ENCODE data around the gene ALPK3. TPM values are rescaled to one million over a fixed set of nuclear protein-coding genes. Genes with fewer than 3 reads are reported as not detected.

ALPK3 gene
- total and polyA plus RNA-seq, 4 experiments from 2014 or later = 0.01 to 0.58 (median 0.26) TPM; not detected in 1

- H3K36me3 Mint-ChIP-seq = no peaks in the 10 kb centered on the region
- no peak for DNase-seq
- no peaks in the 10 kb centered on the region for H3K9me3 Mint-ChIP-seq
- H3K27me3 Mint-ChIP-seq = peaks cover 2% of the 10 kb centered on the region in 2 donors
- H3K27me3 ChIP-seq (ENCODE audit: insufficient read depth, low read length) = no peaks in the 10 kb centered on the region
- no peak overlapping the region for H3K4me3 Mint-ChIP-seq
- H3K27ac Mint-ChIP-seq = no peak overlapping the region
- H3K4me1 ChIP-seq (ENCODE audit: insufficient read depth, low read length) = no peaks in the 10 kb centered on the region
- intact Hi-C loops (cut with micrococcal nuclease) = no loop called here
- no peak overlapping the region for H3K27ac ChIP-seq (ENCODE audit: low read depth, low read length)
- ChIA-PET POLR2A (ENCODE audit: partially characterized antibody) (no interaction called here), CTCF (ENCODE audit: partially characterized antibody) (no interaction called here)
- H3K4me3 ChIP-seq (ENCODE audit: low read length in 2 of 2) = no peak overlapping the region
- H3K36me3 ChIP-seq (ENCODE audit: insufficient read depth, low read length) = no peaks in the 10 kb centered on the region
- no peaks in the 10 kb centered on the region for H3K4me1 Mint-ChIP-seq
- no peaks in the 10 kb centered on the region for H3K9me3 ChIP-seq (ENCODE audit: control insufficient read depth in 1 of 2, low read length in 2 of 2)
Observed at GRCh38 chr15:84907731-84908130, 90.6 kb downstream of the ALPK3 start.

DNA sequence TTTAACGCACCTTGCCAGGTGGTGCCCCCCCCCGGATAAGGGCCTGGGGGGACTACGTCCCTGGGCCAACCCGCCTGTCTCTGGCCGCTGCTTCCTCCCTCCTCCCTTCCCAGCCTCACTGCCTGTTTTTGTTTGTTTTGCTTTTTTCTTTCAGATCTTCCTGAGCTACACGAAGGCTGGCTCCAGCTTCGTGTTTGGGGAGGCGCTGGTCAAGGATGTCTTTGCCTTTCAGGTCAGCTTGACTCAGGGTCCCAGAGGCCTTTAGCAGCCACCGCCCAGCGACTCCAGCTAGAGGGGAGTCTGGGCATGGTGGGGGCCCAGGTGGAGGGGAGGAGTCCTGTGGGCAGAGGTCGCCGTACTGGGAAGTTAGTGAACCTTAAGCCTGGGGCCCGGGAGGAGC lies 91.4 kb downstream of the ALPK3 start:
- no peak for DNase-seq
- ChIA-PET POLR2A (ENCODE audit: partially characterized antibody) (no interaction called here), CTCF (ENCODE audit: partially characterized antibody) (interaction anchor here (1.2 kb wide), 1 partner anchor 18 kb away, joined by 4 read pairs; no protein-coding TSS in a partner anchor)
- intact Hi-C loops (cut with micrococcal nuclease) = no loop called here
- no peak overlapping the region for H3K27ac ChIP-seq (ENCODE audit: low read depth, low read length)
- H3K27me3 Mint-ChIP-seq = peaks cover 2% of the 10 kb centered on the region in 2 donors
- H3K4me3 Mint-ChIP-seq = no peak overlapping the region
- no peaks in the 10 kb centered on the region for H3K4me1 Mint-ChIP-seq
- H3K27me3 ChIP-seq (ENCODE audit: insufficient read depth, low read length) = no peaks in the 10 kb centered on the region
- no peak overlapping the region for H3K4me3 ChIP-seq (ENCODE audit: low read length in 2 of 2)
- H3K27ac Mint-ChIP-seq = no peak overlapping the region
- no peaks in the 10 kb centered on the region for H3K9me3 ChIP-seq (ENCODE audit: control insufficient read depth in 1 of 2, low read length in 2 of 2)
- H3K4me1 ChIP-seq (ENCODE audit: insufficient read depth, low read length) = no peaks in the 10 kb centered on the region
- no peaks in the 10 kb centered on the region for H3K9me3 Mint-ChIP-seq
- H3K36me3 Mint-ChIP-seq = no peaks in the 10 kb centered on the region
- no peaks in the 10 kb centered on the region for H3K36me3 ChIP-seq (ENCODE audit: insufficient read depth, low read length)

GRCh38 chr15:84909029-84909428 lies 91.9 kb downstream of the ALPK3 start:
- Histone ChIP-seq H3K9me3 (ENCODE audit: control insufficient read depth in 1 of 2, low read length in 2 of 2) (no peaks in the 10 kb centered on the region), H3K27ac (ENCODE audit: low read depth, low read length) (no peak overlapping the region), H3K27me3 (ENCODE audit: insufficient read depth, low read length) (no peaks in the 10 kb centered on the region), H3K4me1 (ENCODE audit: insufficient read depth, low read length) (no peaks in the 10 kb centered on the region), H3K4me3 (ENCODE audit: low read length in 2 of 2) (no peak overlapping the region), H3K36me3 (ENCODE audit: insufficient read depth, low read length) (no peaks in the 10 kb centered on the region)
- POLR2A ChIA-PET (ENCODE audit: partially characterized antibody) = no interaction called here
- Mint-ChIP-seq H3K9me3 (no peaks in the 10 kb centered on the region), H3K4me1 (no peaks in the 10 kb centered on the region), H3K4me3 (no peak overlapping the region), H3K27ac (no peak overlapping the region), H3K27me3 (peaks cover 2% of the 10 kb centered on the region in 2 donors), H3K36me3 (no peaks in the 10 kb centered on the region)
- intact Hi-C loops (cut with micrococcal nuclease) = no loop called here
- CTCF ChIA-PET (ENCODE audit: partially characterized antibody) = interaction anchor here (1.2 kb wide), 1 partner anchor 17 kb away, joined by 4 read pairs; no protein-coding TSS in a partner anchor
- DNase-seq = no peak

DNA sequence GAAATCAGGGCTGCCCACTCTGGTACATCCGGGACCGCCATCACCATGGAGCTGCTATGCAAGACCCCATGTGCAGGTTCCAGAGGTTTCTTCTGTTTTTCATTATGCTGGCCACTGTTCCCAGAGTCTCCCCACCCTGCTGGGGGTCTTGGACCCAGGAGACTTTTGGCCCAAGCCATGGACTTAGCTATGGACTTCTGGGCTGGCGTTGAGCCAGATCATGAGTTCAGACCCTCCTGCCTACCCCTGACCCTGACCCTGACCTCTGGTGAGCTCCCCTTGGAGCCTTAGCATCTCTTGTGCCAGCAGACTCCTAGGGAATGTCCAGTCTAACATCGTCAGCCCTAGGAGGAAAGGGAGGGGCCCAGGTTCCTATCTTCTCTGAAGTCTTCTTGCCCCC lies 92.6 kb downstream of the ALPK3 start:
- Histone ChIP-seq H3K9me3 (ENCODE audit: control insufficient read depth in 1 of 2, low read length in 2 of 2) (no peaks in the 10 kb centered on the region), H3K27me3 (ENCODE audit: insufficient read depth, low read length) (no peaks in the 10 kb centered on the region), H3K4me3 (ENCODE audit: low read length in 2 of 2) (no peak overlapping the region), H3K4me1 (ENCODE audit: insufficient read depth, low read length) (no peaks in the 10 kb centered on the region), H3K36me3 (ENCODE audit: insufficient read depth, low read length) (no peaks in the 10 kb centered on the region), H3K27ac (ENCODE audit: low read depth, low read length) (no peak overlapping the region)
- no peak overlapping the region for H3K4me3 Mint-ChIP-seq
- CTCF ChIA-PET (ENCODE audit: partially characterized antibody) = interaction anchor here (1.2 kb wide), 1 partner anchor 17 kb away, joined by 4 read pairs; no protein-coding TSS in a partner anchor
- H3K4me1 Mint-ChIP-seq = no peaks in the 10 kb centered on the region
- no peaks in the 10 kb centered on the region for H3K9me3 Mint-ChIP-seq
- peaks cover 2 to 4% of the 10 kb centered on the region in 2 donors for H3K27me3 Mint-ChIP-seq
- intact Hi-C loops (cut with micrococcal nuclease) = no loop called here
- H3K27ac Mint-ChIP-seq = no peak overlapping the region
- no peak for DNase-seq
- H3K36me3 Mint-ChIP-seq = no peaks in the 10 kb centered on the region
- POLR2A ChIA-PET (ENCODE audit: partially characterized antibody) = no interaction called here

GRCh38 chr15:84910928-84911623 lies 93.9 kb downstream of the ALPK3 start:
- Mint-ChIP-seq H3K27ac (peak overlapping the region in 2 of 7 donors; percentile 36 to 53), H3K9me3 (peaks cover 0 to 2% (median 0%) of the 10 kb centered on the region in 8 donors), H3K4me3 (no peak overlapping the region), H3K36me3 (no peaks in the 10 kb centered on the region), H3K27me3 (peaks cover 6 to 10% of the 10 kb centered on the region in 2 donors), H3K4me1 (peaks cover 0 to 2% (median 0%) of the 10 kb centered on the region in 4 donors)
- no peaks in the 10 kb centered on the region for H3K27me3 ChIP-seq (ENCODE audit: insufficient read depth, low read length)
- POLR2A ChIA-PET (ENCODE audit: partially characterized antibody) = no interaction called here
- no peaks in the 10 kb centered on the region for H3K36me3 ChIP-seq (ENCODE audit: insufficient read depth, low read length)
- CTCF ChIA-PET (ENCODE audit: partially characterized antibody) = no interaction called here
- H3K9me3 ChIP-seq (ENCODE audit: control insufficient read depth in 1 of 2, low read length in 2 of 2) = no peaks in the 10 kb centered on the region
- H3K27ac ChIP-seq (ENCODE audit: low read depth, low read length) = no peak overlapping the region
- intact Hi-C loops (cut with micrococcal nuclease) = no loop called here
- H3K4me3 ChIP-seq (ENCODE audit: low read length in 2 of 2) = no peak overlapping the region
- no peak for DNase-seq
- H3K4me1 ChIP-seq (ENCODE audit: insufficient read depth, low read length) = no peaks in the 10 kb centered on the region

DNA sequence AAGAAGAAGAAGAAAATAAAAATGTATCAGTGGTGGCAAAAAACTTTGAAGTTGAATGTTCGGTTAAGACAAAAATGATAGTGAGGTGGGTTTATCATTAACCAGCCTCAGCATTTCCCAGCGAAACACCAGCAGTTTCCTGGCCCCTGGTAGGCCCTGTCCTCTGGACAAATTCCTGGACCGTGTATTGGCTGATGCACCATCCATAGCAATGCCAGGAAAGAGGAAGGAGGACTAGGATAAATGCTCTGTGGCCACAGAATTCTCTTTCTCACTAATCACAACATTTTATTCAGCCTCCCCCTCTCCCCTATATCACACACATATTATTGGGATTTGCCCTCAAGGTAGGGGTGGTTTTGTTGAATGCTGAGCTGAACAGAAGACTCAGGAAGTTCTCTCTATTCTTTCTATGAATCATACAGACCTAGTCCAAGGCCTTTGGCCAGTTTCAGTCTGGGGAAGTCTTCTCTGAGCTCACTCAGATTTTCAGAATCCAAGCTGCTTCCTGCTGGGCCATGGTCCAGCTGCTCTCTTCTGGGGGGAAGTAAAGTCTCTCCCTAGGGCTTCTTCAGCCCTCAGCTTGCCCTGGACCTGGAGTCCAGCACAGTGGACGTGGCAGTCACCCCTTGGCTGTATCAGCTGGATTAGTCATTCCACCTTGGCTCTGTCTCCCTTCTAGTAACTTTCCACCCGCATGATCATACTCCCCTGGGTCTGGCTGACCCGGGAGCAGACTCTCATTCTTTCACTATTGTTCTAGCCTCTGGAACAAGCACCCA lies 94.9 kb downstream of the ALPK3 start:
- H3K27me3 Mint-ChIP-seq = peaks cover 6 to 10% of the 10 kb centered on the region in 2 donors
- peak overlapping the region in 1 of 7 donors; percentile 9 for H3K27ac Mint-ChIP-seq
- no peak for DNase-seq
- H3K4me1 Mint-ChIP-seq = peaks cover 0 to 2% (median 0%) of the 10 kb centered on the region in 4 donors
- Histone ChIP-seq H3K36me3 (ENCODE audit: insufficient read depth, low read length) (no peaks in the 10 kb centered on the region), H3K4me3 (ENCODE audit: low read length in 2 of 2) (no peak overlapping the region), H3K4me1 (ENCODE audit: insufficient read depth, low read length) (no peaks in the 10 kb centered on the region), H3K27me3 (ENCODE audit: insufficient read depth, low read length) (no peaks in the 10 kb centered on the region), H3K9me3 (ENCODE audit: control insufficient read depth in 1 of 2, low read length in 2 of 2) (no peaks in the 10 kb centered on the region), H3K27ac (ENCODE audit: low read depth, low read length) (no peak overlapping the region)
- peaks cover 0 to 2% (median 0%) of the 10 kb centered on the region in 8 donors for H3K9me3 Mint-ChIP-seq
- ChIA-PET POLR2A (ENCODE audit: partially characterized antibody) (no interaction called here), CTCF (ENCODE audit: partially characterized antibody) (interaction anchor here (0.5 kb wide), 1 partner anchor 16 kb away, joined by 3 read pairs; no protein-coding TSS in a partner anchor)
- intact Hi-C loops (cut with micrococcal nuclease) = no loop called here
- peak overlapping the region in 1 of 8 donors; percentile 51 for H3K4me3 Mint-ChIP-seq
- no peaks in the 10 kb centered on the region for H3K36me3 Mint-ChIP-seq

DNA sequence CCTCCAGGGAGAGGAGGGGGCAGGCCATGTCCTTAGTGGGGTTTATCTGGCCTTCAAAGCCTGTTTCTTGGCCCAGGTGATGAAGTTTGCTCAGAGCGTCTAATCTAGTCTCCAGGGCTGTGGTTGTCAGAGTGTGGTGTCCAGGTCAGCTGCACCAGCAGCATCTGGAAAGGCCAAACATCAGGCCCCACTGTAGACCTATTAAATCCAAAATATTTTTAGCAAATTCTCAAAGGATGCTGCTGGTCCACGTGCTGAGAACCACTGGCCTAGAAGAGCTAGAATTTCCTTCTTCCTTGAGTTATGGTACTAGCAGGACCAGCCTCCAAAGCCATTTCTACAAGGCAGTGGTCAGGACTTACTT lies 96.2 kb downstream of the ALPK3 start:
- DNase-seq = no peak
- no peak overlapping the region for H3K4me3 Mint-ChIP-seq
- peaks cover 6 to 10% of the 10 kb centered on the region in 2 donors for H3K27me3 Mint-ChIP-seq
- H3K4me1 Mint-ChIP-seq = peaks cover 0 to 2% (median 0%) of the 10 kb centered on the region in 4 donors
- no peak overlapping the region for H3K4me3 ChIP-seq (ENCODE audit: low read length in 2 of 2)
- ChIA-PET CTCF (ENCODE audit: partially characterized antibody) (no interaction called here), POLR2A (ENCODE audit: partially characterized antibody) (no interaction called here)
- no peaks in the 10 kb centered on the region for H3K9me3 ChIP-seq (ENCODE audit: control insufficient read depth in 1 of 2, low read length in 2 of 2)
- no peaks in the 10 kb centered on the region for H3K4me1 ChIP-seq (ENCODE audit: insufficient read depth, low read length)
- H3K36me3 ChIP-seq (ENCODE audit: insufficient read depth, low read length) = no peaks in the 10 kb centered on the region
- no peaks in the 10 kb centered on the region for H3K27me3 ChIP-seq (ENCODE audit: insufficient read depth, low read length)
- H3K36me3 Mint-ChIP-seq = no peaks in the 10 kb centered on the region
- H3K27ac Mint-ChIP-seq = no peak overlapping the region
- intact Hi-C loops (cut with micrococcal nuclease) = no loop called here
- peaks cover 0 to 2% (median 0%) of the 10 kb centered on the region in 8 donors for H3K9me3 Mint-ChIP-seq
- no peak overlapping the region for H3K27ac ChIP-seq (ENCODE audit: low read depth, low read length)
